ENCODE data around the gene FHOD3. TPM values are rescaled to one million over a fixed set of nuclear protein-coding genes. Genes with fewer than 3 reads are reported as not detected.

Gene FHOD3
- total and polyA plus RNA-seq, 2 of the 8 experiments (the other 6 are each of a cell fraction or from before 2014, with no cell fraction given) = 9.7 to 10.5 TPM

GRCh38 chr18:36476433-36476832 lies 178.9 kb downstream of the FHOD3 start (continued):
- TF ChIP-seq CHD7 (IDR thresholded peaks at IDR 0.05; ENCODE audit: insufficient replicate concordance, low read length) (no peak), KDM1A (IDR thresholded peaks at IDR 0.05; ENCODE audit: borderline replicate concordance, low read length) (no peak), JUN (IDR thresholded peaks at IDR 0.05; ENCODE audit: low read depth, low read length) (no peak), SRF (IDR thresholded peaks at IDR 0.05; ENCODE audit: low read depth, low read length) (no peak), ATF3 (IDR thresholded peaks at IDR 0.05; ENCODE audit: insufficient read depth, low read depth, low read length) (no peak), USF2 (IDR thresholded peaks at IDR 0.05; ENCODE audit: low read length) (no peak), BRCA1 (IDR thresholded peaks at IDR 0.05; ENCODE audit: low read depth, low read length) (no peak), NANOG (IDR thresholded peaks at IDR 0.05; ENCODE audit: insufficient read depth, low read depth, low read length, poor library complexity, severe bottlenecking) (no peak), TBP (IDR thresholded peaks at IDR 0.05; ENCODE audit: low read depth, low read length) (no peak), EZH2 (IDR thresholded peaks at IDR 0.05; ENCODE audit: low read depth, low read length, severe bottlenecking) (no peak)
